ENCODE data around the gene TBC1D9.
"Not testable (repeated sequence)": the region's sequence is repeated elsewhere in the genome, so short reads cannot be mapped to it uniquely, and the experiment has no call there.

TBC1D9 gene

DNA sequence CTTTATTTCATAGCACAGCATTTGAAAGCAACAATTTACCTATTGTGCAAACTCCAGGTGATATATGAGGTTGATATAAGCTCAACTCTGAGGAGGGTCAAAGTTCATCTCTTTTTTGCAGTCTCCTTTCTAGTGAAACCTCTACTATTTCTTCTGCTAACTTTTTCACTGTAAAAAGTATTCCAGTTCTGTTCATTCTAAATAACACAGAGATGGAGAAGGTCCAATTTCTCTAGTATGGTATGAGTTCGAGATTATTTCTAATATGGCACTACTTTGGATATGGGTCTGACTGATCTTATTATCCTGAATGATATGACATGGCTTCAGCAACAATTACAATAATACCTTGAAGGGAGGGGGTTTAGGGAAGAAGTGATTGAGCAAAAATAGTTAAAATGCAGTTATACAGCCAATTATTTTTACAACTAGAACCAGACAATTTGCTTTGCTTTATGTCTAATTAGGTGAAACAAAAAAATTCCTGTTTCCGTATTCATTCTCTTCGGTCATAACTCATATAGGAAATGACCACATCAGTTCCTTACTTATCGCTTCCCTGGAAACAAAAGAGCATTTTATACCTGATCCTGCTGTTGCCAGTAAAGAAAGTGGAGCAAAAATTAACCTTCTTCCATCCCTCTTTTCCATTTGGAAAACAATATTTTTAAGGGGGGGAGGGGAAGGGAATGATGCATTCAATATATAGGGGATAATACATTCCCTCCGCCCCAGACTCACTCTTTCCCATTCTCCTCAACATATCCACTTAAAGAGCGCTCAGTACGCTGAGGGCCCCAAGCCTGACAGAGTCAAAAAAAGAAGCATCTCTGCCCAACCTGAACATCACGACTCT is 1.0 kb downstream of the TBC1D9 start:
- no peak for DNase-seq (ENCODE audit: low read depth in 3 of 3)

DNA sequence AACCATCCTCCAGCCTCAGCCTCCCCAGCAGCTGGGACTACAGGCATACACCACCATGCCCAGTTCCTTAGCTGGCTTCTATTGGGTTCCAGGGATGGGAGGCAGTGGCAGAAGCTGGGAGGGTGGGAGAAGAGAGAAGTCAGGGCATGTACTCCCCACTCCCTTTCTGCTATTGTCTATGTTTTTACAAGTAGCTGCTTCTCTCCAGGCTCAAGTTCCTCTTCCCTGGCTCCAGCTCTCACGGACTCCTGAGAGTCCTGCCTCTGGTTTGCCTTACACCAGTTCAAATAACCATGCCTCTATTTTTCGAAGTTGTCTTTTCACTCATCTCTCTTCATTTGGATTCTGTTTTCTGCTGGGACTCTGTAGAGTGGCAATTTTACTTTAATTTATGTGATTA is 2.9 kb downstream of the TBC1D9 start:
- no peak for DNase-seq (ENCODE audit: low read depth in 3 of 3)

DNA sequence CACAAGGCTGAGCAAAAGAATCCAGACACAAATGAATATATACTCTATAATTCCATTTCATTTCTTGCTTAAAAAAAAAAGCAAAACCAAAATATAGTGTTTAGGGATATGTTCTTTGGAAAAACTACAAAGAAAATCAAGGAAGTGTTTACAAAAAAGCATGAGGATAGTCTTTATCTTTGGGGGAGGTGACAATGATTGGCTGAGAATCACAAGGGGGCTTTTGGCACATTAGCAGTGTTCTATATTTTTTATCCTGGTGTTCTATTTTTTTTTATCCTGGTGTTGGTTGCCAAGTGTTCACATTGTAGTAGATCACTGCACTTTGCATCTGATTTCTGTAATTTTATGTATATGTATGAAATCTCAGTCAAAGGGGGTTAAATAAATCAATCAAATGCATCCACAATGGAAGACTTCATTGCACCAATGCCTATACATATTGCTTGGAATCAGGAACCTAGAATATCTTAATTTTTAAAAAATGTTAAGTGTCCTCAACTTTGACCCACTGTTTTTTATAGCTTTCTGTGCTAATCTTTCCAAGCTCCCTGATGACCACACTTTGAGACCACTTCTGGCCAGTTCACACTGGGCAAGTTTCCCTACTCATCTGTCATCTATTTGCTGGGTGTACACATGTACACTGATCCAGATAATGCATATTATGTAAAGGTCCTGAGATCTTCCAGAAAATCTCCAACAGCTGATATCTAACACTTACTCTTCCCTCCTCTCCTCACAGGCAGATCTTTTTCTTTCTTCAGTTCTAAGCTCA is 3.7 kb downstream of the TBC1D9 start:
- DNase-seq (ENCODE audit: low read depth in 3 of 3), result no peak

DNA sequence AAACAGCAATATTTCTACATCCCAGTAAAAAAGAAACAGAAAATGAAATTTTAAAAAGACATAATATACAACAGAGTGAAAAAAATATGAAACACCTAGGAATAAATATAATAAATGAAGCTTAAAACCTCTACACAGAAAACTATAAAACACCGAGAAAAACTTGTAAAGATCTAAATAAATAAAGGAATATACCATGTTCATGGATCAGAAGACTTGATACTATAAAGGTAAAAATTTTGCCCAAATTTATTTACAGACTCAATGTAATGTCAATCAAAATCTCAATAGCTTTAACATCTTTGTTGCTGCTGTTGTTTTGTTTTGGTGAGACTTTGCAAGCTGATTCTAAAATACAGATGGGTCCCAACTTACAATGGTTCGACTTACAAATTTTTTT is 5.7 kb downstream of the TBC1D9 start:
- no peak for DNase-seq (ENCODE audit: low read depth in 3 of 3)

- no peak for DNase-seq (ENCODE audit: low read depth in 3 of 3)
Measured at GRCh38 chr4:140748171-140748570, 8.0 kb downstream of the TBC1D9 start.

GRCh38 chr4:140746546-140746945 is 9.6 kb downstream of the TBC1D9 start:
- not testable (repeated sequence) for DNase-seq (ENCODE audit: low read depth in 3 of 3)

DNA sequence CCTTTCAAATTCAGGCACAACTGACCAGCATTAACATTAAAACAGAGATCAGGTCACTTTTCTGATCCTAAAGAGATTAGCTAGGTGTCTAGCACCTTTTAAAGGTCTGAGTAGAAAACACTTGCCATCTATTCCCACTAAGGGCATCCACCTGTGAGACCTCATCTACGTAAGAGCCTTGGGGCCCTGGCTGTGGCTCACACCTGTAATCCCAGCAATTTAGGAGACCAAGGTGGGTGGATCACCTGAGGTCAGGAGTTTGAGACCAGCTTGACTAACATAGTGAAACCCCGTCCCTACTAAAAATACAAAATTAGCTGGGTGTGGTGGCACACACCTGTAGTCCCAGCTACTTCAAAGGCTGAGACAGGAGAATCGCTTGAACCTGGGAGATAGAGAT is 11.8 kb downstream of the TBC1D9 start:
- DNase-seq (ENCODE audit: low read depth in 3 of 3), result no peak

GRCh38 chr4:140743194-140743931 is 12.8 kb downstream of the TBC1D9 start:
- DNase-seq (ENCODE audit: low read depth in 3 of 3), result no peak

DNA sequence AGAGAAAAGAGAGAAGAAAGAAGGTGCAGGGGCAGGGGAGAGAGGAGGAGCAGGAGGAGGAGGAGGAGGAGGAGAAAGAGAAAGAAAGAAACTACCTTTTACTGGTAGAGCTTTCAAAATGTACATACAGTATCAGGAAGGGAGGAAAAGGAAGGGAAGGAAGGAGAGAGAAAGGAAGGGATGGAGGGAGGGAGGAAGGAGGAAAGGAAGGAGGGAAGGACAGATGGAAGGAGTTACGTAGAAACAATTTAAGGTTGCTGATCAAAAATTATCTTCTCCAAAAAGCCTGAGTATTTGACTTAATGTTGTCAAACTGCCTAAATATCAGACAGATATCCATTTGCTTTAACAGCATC is 13.4 kb downstream of the TBC1D9 start:
- DNase-seq (ENCODE audit: low read depth in 3 of 3), result no peak

DNA sequence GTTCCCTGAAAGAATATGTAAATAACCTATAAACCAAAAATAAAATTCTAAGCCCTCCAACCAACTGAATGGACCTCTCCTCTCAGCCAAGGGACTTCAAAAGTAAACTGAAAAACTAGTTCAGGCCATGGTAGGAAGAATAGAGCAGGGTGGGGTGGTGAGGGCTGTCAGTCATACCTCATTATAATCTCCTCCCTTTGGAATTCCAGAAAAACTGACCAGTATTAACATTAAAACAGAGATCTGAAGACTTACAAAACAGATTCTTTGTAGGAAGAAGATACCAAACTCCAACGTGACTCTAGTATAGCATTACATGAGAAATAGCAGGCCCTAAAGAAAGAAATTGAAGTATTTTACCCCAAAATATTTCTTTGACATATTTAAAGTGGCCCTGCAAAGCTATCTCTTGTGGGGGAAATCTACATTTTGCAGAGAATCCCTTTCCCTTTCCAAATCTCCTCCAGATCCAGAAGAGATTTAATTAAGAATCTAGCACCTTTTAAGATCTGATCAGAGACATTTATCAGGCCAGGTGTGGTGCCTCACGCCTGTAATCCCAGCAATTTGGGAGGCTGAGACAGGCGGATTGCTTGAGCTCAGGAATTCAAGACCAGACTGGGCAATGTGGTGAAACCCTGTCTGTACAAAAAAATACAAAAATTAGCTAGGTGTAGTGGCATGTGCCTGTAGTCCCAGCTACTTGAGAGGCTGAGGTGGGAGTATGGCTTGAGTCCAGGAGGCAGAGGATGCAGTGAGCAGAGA is 15.1 kb downstream of the TBC1D9 start:
- DNase-seq (ENCODE audit: low read depth in 3 of 3), result no peak

DNA sequence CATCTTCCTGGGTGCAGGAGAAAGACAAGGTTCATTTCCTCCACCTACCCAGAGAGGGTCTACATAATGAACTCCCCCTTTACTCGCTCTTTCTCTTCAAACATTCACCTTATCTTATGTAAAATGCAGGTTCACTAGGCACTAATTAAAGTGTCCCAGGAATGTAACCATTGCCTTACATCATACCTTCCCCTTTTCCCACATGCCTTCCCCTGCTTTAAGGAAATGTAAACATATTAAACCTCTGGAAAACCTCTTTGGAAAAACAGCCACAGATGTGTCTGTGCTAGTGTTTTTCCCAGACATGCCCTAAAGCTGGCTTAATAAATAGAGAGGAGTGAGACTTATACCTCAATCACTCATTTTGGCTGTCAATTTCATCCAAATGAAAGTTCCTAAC is 15.8 kb downstream of the TBC1D9 start:
- no peak for DNase-seq (ENCODE audit: low read depth in 3 of 3)

DNA sequence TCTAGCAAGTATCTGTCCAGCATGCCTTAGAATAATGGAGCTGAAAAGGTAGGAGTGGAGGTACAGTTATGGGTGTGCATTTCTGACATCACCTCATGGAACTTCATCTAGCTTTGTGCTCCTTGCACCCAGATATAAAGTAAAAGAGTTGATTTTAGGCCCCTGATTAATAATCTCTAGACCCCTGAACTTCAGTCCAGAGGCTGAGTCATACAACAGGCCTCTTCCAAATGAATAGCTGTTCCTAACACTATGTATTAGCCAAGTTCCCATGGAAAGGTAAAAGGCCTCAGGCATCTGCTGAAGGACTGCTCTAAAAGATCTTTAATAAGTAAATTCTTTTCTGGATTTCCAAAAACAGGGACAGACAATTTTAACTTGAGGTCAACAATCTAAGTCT is 16.2 kb downstream of the TBC1D9 start:
- DNase-seq (ENCODE audit: low read depth in 3 of 3), result no peak

GRCh38 chr4:140738139-140738538 is 18.0 kb downstream of the TBC1D9 start:
- DNase-seq (ENCODE audit: low read depth in 3 of 3), result no peak

DNA sequence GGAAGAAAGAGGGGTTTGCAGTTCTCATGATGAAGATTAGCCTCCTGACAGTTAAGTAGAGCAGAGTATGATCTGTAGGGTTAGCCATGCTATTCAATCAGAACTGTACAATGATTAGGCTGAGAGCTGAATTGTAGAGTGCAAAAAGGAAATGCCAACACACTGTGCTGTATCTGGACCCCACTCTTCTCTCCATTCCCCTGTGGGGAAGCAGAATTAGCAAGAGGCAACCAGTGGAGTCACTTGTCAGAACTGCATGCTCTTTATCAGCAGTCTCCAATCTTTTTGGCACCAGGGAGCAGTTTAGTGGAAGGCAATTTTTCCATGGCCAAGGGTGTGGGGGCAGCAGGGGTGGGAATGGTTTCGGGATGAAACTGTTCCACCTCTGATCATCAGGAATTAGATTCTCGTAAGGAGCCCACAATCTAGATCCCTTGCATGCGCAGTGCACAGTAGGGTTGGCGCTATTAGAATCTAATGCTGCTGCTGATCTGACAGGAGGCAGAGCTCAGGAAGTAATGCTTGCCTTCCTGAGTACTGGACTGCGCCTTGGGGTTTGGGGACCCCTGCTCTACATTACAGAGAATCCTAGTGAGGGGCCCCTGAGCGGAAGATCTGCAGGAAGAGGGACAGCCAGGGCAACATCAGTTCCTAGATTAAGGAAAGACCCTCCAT is 19.4 kb downstream of the TBC1D9 start:
- no peak for DNase-seq (ENCODE audit: low read depth in 3 of 3)

DNA sequence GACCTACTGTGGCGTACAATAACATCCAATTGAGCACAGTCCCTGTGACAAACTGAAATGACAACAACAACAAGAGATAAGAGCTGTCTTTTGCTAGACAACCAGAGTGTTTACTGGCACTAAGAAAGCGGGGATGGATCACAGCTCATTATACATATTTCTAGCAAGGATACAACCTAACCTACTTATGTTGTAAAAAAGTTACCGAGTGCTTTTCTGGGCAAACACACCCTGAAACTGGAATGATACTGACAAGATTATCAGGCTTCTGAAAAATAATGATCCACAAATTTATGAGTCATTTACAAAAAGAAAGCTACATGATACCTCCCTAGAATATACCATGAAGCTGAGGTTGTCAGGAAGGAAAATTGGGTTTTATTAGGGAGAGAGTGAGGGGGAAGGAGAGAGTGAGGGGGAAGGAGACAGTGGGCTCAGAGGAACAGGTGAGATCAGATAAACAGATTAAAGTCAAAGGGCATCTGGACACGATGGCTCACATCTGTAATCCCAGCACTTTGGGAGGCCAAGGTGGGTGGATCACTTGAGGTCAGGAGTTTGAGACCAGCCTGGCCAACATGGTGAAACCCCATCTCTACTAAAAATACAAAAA is 20.3 kb downstream of the TBC1D9 start:
- DNase-seq (ENCODE audit: low read depth in 3 of 3), result no peak

DNA sequence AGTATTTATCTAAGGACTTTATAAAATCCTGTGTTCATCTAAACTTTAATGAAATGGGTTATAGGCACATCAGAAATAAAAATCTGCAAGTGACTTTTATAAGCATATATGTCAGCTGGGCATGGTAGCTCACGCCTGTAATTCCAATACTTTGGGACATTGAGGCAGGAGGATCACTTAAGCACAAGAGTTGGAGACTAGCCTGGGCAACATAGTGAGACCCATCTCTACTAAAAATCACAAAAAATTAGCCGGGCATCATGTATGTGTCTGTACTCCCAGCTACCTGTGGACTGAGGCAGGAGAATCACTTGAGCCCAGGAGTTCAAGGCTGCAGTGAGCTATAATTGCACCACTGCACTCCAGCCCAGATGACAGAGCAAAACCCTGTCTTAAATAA is 20.9 kb downstream of the TBC1D9 start:
- no peak for DNase-seq (ENCODE audit: low read depth in 3 of 3)

- no peak for DNase-seq (ENCODE audit: low read depth in 3 of 3)
Measured at GRCh38 chr4:140732780-140733179, 23.4 kb downstream of the TBC1D9 start.

DNA sequence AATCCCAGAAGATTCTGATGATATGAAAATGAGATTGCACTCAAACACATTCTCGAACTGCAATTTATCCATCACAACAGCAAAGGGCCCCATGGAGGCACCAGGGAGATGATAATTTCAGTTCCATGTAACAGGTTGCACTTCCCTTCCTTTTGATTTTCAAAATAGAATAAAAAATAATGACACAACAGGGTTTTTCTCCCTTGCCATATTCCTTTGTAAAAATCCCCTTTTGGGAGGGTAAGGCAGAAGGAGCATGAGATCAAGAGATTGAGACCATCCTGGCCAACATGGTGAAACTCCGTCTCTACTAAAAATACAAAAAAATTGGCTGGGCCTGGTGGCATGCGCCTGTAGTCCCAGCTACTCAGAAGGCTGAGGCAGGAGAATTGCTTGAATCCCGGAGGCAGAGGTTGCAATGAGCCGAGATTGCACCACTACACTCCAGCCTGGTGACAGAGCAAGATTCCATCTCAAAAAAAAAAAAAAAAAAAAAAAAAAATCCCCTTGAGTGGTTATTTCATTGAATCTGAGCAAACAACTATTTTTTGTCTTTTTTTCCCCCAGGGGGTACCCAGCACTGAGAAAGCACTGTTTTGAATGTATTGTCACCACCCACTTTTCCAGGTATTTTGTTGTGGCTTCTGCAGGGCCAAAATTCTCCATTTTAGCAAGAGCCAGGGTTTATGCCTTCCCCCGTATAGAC is 26.7 kb downstream of the TBC1D9 start:
- no peak for DNase-seq (ENCODE audit: low read depth in 3 of 3)

DNA sequence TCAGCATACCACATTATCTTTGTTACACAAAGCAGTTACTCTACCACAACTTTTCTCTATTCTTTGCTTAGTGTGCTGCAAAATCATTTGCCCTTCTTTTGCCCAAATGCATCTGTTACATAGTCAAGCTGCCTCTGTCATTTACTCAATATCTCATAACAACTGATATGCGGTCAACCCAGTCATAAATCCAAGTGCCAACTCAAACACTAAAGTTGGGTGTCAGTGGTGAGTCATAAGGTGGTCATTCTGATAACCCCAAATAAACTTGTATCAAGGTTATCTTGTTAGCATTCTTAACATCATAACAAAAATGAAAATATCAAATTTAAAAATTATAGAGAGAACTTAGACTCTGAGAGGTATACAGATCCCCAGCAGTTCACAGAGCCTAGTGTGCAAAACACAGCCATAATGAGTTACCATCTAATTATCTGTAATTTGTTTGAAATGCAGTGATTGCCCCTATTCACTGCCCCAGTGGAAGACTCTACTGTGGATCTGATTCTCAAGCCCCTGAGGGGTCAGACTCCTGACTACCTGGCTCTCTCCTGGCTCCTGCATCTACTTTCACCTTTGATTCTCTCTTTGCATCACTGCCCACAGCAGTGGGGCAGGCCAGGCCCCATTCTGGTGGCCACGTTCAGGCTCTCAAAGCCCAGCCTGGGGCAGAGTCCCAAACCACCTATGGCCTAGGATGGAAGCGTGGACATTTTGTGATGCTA is 29.2 kb downstream of the TBC1D9 start:
- no peak for DNase-seq (ENCODE audit: low read depth in 3 of 3)

All from stimulated activated CD4-positive, alpha-beta T cell treated with anti-CD3 and anti-CD28 coated beads, TNF-alpha, amount 100 ng/mL, for 48 hours (primary cell).